ENCODE results near the gene MCHR1. TPM values are rescaled to one million over a fixed set of nuclear protein-coding genes. Genes with fewer than 3 reads are reported as not detected.

The MCHR1 gene
- total and polyA plus RNA-seq, 2 of the 4 experiments (the other 2 are of a cell fraction), result 1.4 to 3.2 TPM

- Histone ChIP-seq H3K4me2 (ENCODE audit: low read depth, low read length) (peak overlapping the region; percentile 80; the same call in 1 of the 2 replicates), H3K14ac (replicated peaks; ENCODE audit: low read depth, low read length) (peak overlapping the region; percentile 89), H3K56ac (ENCODE audit: extremely low read depth, insufficient read depth, low read length) (peak overlapping the region; percentile 96), H4K91ac (ENCODE audit: insufficient read depth, low read depth, low read length) (peak overlapping the region; percentile 84), H4K8ac (ENCODE audit: low read depth in 2 of 2, low read length in 2 of 2) (peak overlapping the region; percentile 94 to 99), H4K5ac (ENCODE audit: low read depth, low read length) (peak overlapping the region; percentile 96), H2BK15ac (ENCODE audit: low read depth, low read length) (peak overlapping the region; percentile 93; the same call in 2 of the 3 replicates), H4K20me1 (ENCODE audit: insufficient read depth, low read length) (no peaks in the 10 kb centered on the region), H2BK120ac (ENCODE audit: low read depth, low read length) (peak overlapping the region; percentile 96; the same call in 1 of the 2 replicates), H2AK9ac (replicated peaks; ENCODE audit: low read depth, low read length, poor library complexity) (no peak overlapping the region), H3K27ac (ENCODE audit: insufficient read depth, low read length) (peak overlapping the region; percentile 93; the same call in 1 of the 2 replicates), H3K4ac (ENCODE audit: low read depth, low read length) (peak overlapping the region; percentile 87; the same call in 1 of the 2 replicates), H3K18ac (ENCODE audit: low read depth, low read length) (peak overlapping the region; percentile 39), H3K27me3 (ENCODE audit: control insufficient read depth, insufficient read depth, low read length) (no peaks in the 10 kb centered on the region), H3K9ac (ENCODE audit: low read depth, low read length) (peak overlapping the region; percentile 57; the same call in 1 of the 2 replicates), H3K9me1 (ENCODE audit: insufficient read depth, low read length) (peaks cover 9% of the 10 kb centered on the region), H3K9me3 (ENCODE audit: control insufficient read depth, insufficient read depth, low read length) (no peaks in the 10 kb centered on the region), H2BK5ac (ENCODE audit: low read depth, low read length, poor library complexity, severe bottlenecking) (peak overlapping the region; percentile 72), H3K79me1 (ENCODE audit: low read depth in 1 of 2, low read length in 2 of 2) (peaks cover 0 to 16% of the 10 kb centered on the region in 2 experiments; a peak in 2 of 4 replicates), H3K23ac (ENCODE audit: low read depth, low read length) (peak overlapping the region; percentile 71; the same call in 1 of the 2 replicates), H2BK20ac (ENCODE audit: low read depth, low read length) (peak overlapping the region; percentile 21; the same call in 1 of the 2 replicates), H3K36me3 (ENCODE audit: control insufficient read depth, insufficient read depth, low read length) (no peaks in the 10 kb centered on the region), H3K4me3 (ENCODE audit: insufficient read depth, low read depth, low read length) (no peak overlapping the region; the same call in 1 of the 2 replicates), H2AFZ (replicated peaks; ENCODE audit: low read length, poor library complexity) (no peak overlapping the region), H3K4me1 (ENCODE audit: control insufficient read depth, insufficient read depth, low read length) (peaks cover 13% of the 10 kb centered on the region), H2AK5ac (ENCODE audit: low read depth, low read length) (0 out of 2 replicates have a peak overlapping the region, but pooled peaks have one; percentile 25)
- dilution Hi-C loops (cut with HindIII; ENCODE audit: low sequenced_read_pairs, unreplicated experiment), result no loop called here
- DNase-seq (no peak), ATAC-seq (ENCODE audit: low read depth) (no peak)
- ChIA-PET CTCF (interaction anchor here (0.8 to 1.5 kb wide), 4 partner anchors 32 to 214 kb away, joined by 3 to 5 read pairs (median 3); no protein-coding TSS in a partner anchor), POLR2A (ENCODE audit: unreplicated experiment) (no interaction called here)
- in situ Hi-C loops (cut with MboI; ENCODE audit: low sequenced_read_pairs), result no loop called here
- WGBS, 2 experiments (ENCODE audit: extremely low coverage in 2 of 2, insufficient read length in 1 of 2), result no CpG with 5 or more reads among the region's 2 CpGs
- intact Hi-C loops (cut with micrococcal nuclease), result loop anchor here (5.0 kb wide), 1 partner anchor 61 kb away; no protein-coding TSS in a partner anchor
- TF ChIP-seq SMC3 (IDR thresholded peaks at IDR 0.05; ENCODE audit: low read depth, low read length) (no peak), FOS (IDR thresholded peaks at IDR 0.05; ENCODE audit: low read depth, low read length) (no peak), MAFK (IDR thresholded peaks at IDR 0.05; ENCODE audit: low read depth, low read length) (peak; percentile 52), MAZ (IDR thresholded peaks at IDR 0.05; ENCODE audit: borderline replicate concordance, low read depth, low read length) (no peak), CHD1 (IDR thresholded peaks at IDR 0.05; ENCODE audit: low read depth, low read length) (no peak), RCOR1 (IDR thresholded peaks at IDR 0.05; ENCODE audit: insufficient replicate concordance, low read length) (no peak), BHLHE40 (IDR thresholded peaks at IDR 0.05; ENCODE audit: low read depth, low read length) (no peak), NFE2L2 (IDR thresholded peaks at IDR 0.05; ENCODE audit: low read depth, low read length) (peak; percentile 74), RFX5 (IDR thresholded peaks at IDR 0.05; ENCODE audit: low read depth, low read length) (no peak), CEBPB (IDR thresholded peaks at IDR 0.05; ENCODE audit: low read depth, low read length) (no peak)
- TF ChIP-seq, protein P1, sequence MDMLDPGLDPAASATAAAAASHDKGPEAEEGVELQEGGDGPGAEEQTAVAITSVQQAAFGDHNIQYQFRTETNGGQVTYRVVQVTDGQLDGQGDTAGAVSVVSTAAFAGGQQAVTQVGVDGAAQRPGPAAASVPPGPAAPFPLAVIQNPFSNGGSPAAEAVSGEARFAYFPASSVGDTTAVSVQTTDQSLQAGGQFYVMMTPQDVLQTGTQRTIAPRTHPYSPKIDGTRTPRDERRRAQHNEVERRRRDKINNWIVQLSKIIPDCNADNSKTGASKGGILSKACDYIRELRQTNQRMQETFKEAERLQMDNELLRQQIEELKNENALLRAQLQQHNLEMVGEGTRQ (IDR thresholded peaks at IDR 0.05; ENCODE audit: low read depth, low read length), result no peak
- TF ChIP-seq, protein P2, sequence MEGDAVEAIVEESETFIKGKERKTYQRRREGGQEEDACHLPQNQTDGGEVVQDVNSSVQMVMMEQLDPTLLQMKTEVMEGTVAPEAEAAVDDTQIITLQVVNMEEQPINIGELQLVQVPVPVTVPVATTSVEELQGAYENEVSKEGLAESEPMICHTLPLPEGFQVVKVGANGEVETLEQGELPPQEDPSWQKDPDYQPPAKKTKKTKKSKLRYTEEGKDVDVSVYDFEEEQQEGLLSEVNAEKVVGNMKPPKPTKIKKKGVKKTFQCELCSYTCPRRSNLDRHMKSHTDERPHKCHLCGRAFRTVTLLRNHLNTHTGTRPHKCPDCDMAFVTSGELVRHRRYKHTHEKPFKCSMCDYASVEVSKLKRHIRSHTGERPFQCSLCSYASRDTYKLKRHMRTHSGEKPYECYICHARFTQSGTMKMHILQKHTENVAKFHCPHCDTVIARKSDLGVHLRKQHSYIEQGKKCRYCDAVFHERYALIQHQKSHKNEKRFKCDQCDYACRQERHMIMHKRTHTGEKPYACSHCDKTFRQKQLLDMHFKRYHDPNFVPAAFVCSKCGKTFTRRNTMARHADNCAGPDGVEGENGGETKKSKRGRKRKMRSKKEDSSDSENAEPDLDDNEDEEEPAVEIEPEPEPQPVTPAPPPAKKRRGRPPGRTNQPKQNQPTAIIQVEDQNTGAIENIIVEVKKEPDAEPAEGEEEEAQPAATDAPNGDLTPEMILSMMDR (conservative IDR thresholded peaks at IDR 0.05; ENCODE audit: low read depth, low read length), result no peak
- TF ChIP-seq, protein P3, sequence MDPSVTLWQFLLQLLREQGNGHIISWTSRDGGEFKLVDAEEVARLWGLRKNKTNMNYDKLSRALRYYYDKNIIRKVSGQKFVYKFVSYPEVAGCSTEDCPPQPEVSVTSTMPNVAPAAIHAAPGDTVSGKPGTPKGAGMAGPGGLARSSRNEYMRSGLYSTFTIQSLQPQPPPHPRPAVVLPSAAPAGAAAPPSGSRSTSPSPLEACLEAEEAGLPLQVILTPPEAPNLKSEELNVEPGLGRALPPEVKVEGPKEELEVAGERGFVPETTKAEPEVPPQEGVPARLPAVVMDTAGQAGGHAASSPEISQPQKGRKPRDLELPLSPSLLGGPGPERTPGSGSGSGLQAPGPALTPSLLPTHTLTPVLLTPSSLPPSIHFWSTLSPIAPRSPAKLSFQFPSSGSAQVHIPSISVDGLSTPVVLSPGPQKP (IDR thresholded peaks at IDR 0.05; ENCODE audit: borderline replicate concordance, low read depth, low read length), result no peak
- BruUV-seq (replicated peaks), result no TSS peak
These were observed 28.2 kb upstream of the MCHR1 start for GRCh38 chr22:40651057-40651456.
